RWPE2 (cell line): ENCODE measurements around the gene KLF13.

Experiments used
- ATAC-seq: fragments of 200-7000 bp; cut with Tn5 transposase; 3 replicates; pipeline ENCODE4 v1.9.1; 2021; ENCODE audit warnings: low read depth
- DNase-seq: peaks from one replicate; pipeline ENCODE4 v3.0.0-alpha.2; 2020; ENCODE audit warnings: low spot score
- H3K27ac ChIP-seq: fragments of 450-650 bp; 2 replicates; pipeline ENCODE4 v1.5.1; 2017; ENCODE audit warnings: mild to moderate bottlenecking; ENCODE audit not compliant: poor library complexity, severe bottlenecking
- H3K27me3 ChIP-seq: fragments of 250-450 bp; sonication (Bioruptor Pico); 2 replicates; pipeline ENCODE4 v1.5.1; 2021; ENCODE audit warnings: mild to moderate bottlenecking, moderate library complexity; ENCODE audit not compliant: insufficient read depth, poor library complexity, severe bottlenecking
- H3K36me3 ChIP-seq: fragments of 250-450 bp; sonication (Bioruptor Pico); 2 replicates; pipeline ENCODE4 v1.5.1; 2020; ENCODE audit warnings: low read depth, mild to moderate bottlenecking, moderate library complexity
- H3K4me1 ChIP-seq: fragments of 250-450 bp; sonication (Bioruptor Pico); 2 replicates; pipeline ENCODE4 v1.5.1; 2021; ENCODE audit warnings: mild to moderate bottlenecking, moderate library complexity; ENCODE audit not compliant: insufficient read depth, poor library complexity, severe bottlenecking
- H3K4me3 ChIP-seq: fragments of 250-450 bp; sonication (Bioruptor Pico); 2 replicates; pipeline ENCODE4 v1.5.1; 2021; ENCODE audit warnings: mild to moderate bottlenecking, moderate library complexity; ENCODE audit not compliant: severe bottlenecking
- H3K9me3 ChIP-seq: fragments of 250-450 bp; sonication (Bioruptor Pico); 2 replicates; pipeline ENCODE4 v1.5.1; 2021; ENCODE audit warnings: mild to moderate bottlenecking, moderate library complexity; ENCODE audit not compliant: severe bottlenecking
- CTCF ChIP-seq: fragments of 450-650 bp; IDR thresholded peaks from one replicate; pipeline ENCODE4 v1.5.1; 2017; ENCODE audit warnings: mild to moderate bottlenecking, moderate library complexity; ENCODE audit not compliant: poor library complexity, severe bottlenecking

KLF13 gene

GRCh38 chr15:31343831-31344230 lies 17.2 kb downstream of the KLF13 start:
- Histone ChIP-seq H3K4me1 (peaks cover 13% of the 10 kb centered on the region), H3K27ac (no peak overlapping the region), H3K27me3 (no peaks in the 10 kb centered on the region), H3K4me3 (no peak overlapping the region), H3K36me3 (no peaks in the 10 kb centered on the region; the same call in 1 of the 2 replicates), H3K9me3 (no peaks in the 10 kb centered on the region)
- TF ChIP-seq CTCF = no peak
- DNase-seq = no peak
- ATAC-seq = no peak

- no peak for ATAC-seq
- H3K9me3 ChIP-seq = no peaks in the 10 kb centered on the region
- no peak for TF ChIP-seq CTCF
- no peak for DNase-seq
- H3K4me1 ChIP-seq = peaks cover 9% of the 10 kb centered on the region
- H3K27me3 ChIP-seq = no peaks in the 10 kb centered on the region
- H3K36me3 ChIP-seq = no peaks in the 10 kb centered on the region; the same call in 1 of the 2 replicates
- H3K4me3 ChIP-seq = no peak overlapping the region
- no peak overlapping the region for H3K27ac ChIP-seq
Measured at GRCh38 chr15:31344266-31344665, 17.6 kb downstream of the KLF13 start.

- Histone ChIP-seq H3K4me1 (peaks cover 6% of the 10 kb centered on the region), H3K36me3 (no peaks in the 10 kb centered on the region), H3K27ac (no peak overlapping the region), H3K4me3 (no peak overlapping the region), H3K9me3 (no peaks in the 10 kb centered on the region), H3K27me3 (no peaks in the 10 kb centered on the region)
- peak; percentile 68 for DNase-seq
- TF ChIP-seq CTCF = no peak
- ATAC-seq = peak; percentile 13; the same call in 2 of the 3 replicates
Measured at GRCh38 chr15:31344823-31345605, 18.4 kb downstream of the KLF13 start.

GRCh38 chr15:31345606-31346366 lies 19.2 kb downstream of the KLF13 start:
- Histone ChIP-seq H3K4me1 (peaks cover 10% of the 10 kb centered on the region), H3K27ac (no peak overlapping the region)
- ATAC-seq = no peak

More at GRCh38 chr15:31345606-31346366, 19.2 kb downstream of the KLF13 start:
- Histone ChIP-seq H3K27me3 (no peaks in the 10 kb centered on the region), H3K4me3 (no peak overlapping the region), H3K36me3 (no peaks in the 10 kb centered on the region), H3K9me3 (no peaks in the 10 kb centered on the region)
- DNase-seq = no peak
- no peak for TF ChIP-seq CTCF
